NCI-H1105 treated with DMSO at 0.1 percent for 48 hours (cell line): ENCODE data around the gene CALN1.

ENCODE experiments used
- DNase-seq: peaks from one replicate; lab custom pipeline; 2025; lab: John Stamatoyannopoulos, UW

CALN1 gene

GRCh38 chr7:72325561-72325960 is 86.6 kb downstream of the CALN1 start:
- DNase-seq = no peak

- no peak for DNase-seq
Observed at GRCh38 chr7:72321637-72322036, 90.5 kb downstream of the CALN1 start.

- no peak for DNase-seq
Observed at GRCh38 chr7:72321081-72321480, 91.1 kb downstream of the CALN1 start.

- no peak for DNase-seq
Observed at GRCh38 chr7:72317341-72317740, 94.8 kb downstream of the CALN1 start.

- no peak for DNase-seq
Observed at GRCh38 chr7:72316148-72316547, 96.0 kb downstream of the CALN1 start.

GRCh38 chr7:72313906-72314305 is 98.2 kb downstream of the CALN1 start:
- DNase-seq = no peak

- no peak for DNase-seq
Observed at GRCh38 chr7:72310301-72310700, 101.8 kb downstream of the CALN1 start.

- DNase-seq = no peak
Observed at GRCh38 chr7:72309476-72309875, 102.7 kb downstream of the CALN1 start.

GRCh38 chr7:72308986-72309385 is 103.2 kb downstream of the CALN1 start:
- DNase-seq = no peak

GRCh38 chr7:72307566-72307965 is 104.6 kb downstream of the CALN1 start:
- no peak for DNase-seq

- no peak for DNase-seq
Observed at GRCh38 chr7:72298912-72299311, 113.2 kb downstream of the CALN1 start.

GRCh38 chr7:72298091-72298490 is 114.0 kb downstream of the CALN1 start:
- DNase-seq = no peak

GRCh38 chr7:72297636-72298035 is 114.5 kb downstream of the CALN1 start:
- no peak for DNase-seq

- no peak for DNase-seq
Observed at GRCh38 chr7:72292794-72293193, 119.3 kb downstream of the CALN1 start.

GRCh38 chr7:72292118-72292517 is 120.0 kb downstream of the CALN1 start:
- DNase-seq = no peak

GRCh38 chr7:72286519-72286918 is 125.6 kb downstream of the CALN1 start:
- no peak for DNase-seq

- no peak for DNase-seq
Observed at GRCh38 chr7:72283309-72283708, 128.8 kb downstream of the CALN1 start.

- no peak for DNase-seq
Observed at GRCh38 chr7:72281308-72281707, 130.8 kb downstream of the CALN1 start.

- DNase-seq = no peak
Observed at GRCh38 chr7:72279203-72279602, 132.9 kb downstream of the CALN1 start.

- DNase-seq = no peak
Observed at GRCh38 chr7:72278550-72278949, 133.6 kb downstream of the CALN1 start.

GRCh38 chr7:72275382-72276070 is 136.6 kb downstream of the CALN1 start:
- DNase-seq = no peak

GRCh38 chr7:72272479-72272878 is 139.7 kb downstream of the CALN1 start:
- DNase-seq = no peak

GRCh38 chr7:72268796-72269195 is 143.3 kb downstream of the CALN1 start:
- no peak for DNase-seq

GRCh38 chr7:72268090-72268489 is 144.0 kb downstream of the CALN1 start:
- no peak for DNase-seq
